ENCODE measurements around the gene OXSM. TPM values are rescaled to one million over a fixed set of nuclear protein-coding genes. Genes with fewer than 3 reads are reported as not detected.

The OXSM gene
- total RNA-seq, 1 experiment from 2014 or later, result 6.6 TPM

DNA sequence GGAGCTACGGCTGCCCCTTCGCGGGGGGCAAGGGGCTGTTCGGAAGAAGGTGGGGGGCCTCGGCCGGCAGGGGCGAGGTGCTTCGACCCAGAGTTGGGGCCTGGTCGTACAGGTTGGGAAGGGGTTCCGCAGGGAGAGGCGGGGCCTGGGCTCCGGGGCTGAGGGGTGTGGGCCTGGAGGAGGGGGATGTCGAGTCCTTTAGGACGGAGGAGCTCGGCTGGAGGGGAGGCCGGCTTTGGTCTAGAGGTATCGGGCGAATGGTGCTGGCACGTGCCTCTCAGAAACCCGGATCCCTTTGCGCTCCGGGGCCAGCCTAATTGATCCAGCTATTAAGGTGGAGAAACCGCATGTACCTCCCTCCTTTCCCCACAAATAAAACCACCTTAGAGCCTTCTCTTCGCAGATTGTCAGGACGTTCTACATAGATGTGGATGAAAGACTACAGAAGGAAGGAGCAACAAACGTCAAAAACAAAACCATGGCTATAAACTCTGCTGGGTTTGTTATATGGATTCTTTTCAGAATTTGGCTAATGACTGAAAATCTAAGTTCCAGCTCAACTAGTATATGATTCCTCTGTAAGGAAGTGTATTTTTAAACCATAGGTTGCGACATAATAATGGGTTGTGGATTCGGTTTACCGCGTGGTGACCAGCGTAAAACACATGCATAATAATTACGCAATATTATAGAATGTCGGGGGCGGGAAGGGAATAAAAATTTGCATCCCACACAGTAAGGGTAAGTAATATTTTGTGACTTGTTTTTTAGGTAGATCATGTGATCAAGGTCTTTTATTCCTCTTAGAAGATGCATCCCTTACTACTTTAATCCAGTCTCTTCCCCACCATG lies 6.0 kb upstream of the OXSM start:
- DNase-seq, result no peak
- no peaks in the 10 kb centered on the region for H3K36me3 ChIP-seq (replicated peaks; ENCODE audit: control insufficient read depth, insufficient read depth, low read length)

DNA sequence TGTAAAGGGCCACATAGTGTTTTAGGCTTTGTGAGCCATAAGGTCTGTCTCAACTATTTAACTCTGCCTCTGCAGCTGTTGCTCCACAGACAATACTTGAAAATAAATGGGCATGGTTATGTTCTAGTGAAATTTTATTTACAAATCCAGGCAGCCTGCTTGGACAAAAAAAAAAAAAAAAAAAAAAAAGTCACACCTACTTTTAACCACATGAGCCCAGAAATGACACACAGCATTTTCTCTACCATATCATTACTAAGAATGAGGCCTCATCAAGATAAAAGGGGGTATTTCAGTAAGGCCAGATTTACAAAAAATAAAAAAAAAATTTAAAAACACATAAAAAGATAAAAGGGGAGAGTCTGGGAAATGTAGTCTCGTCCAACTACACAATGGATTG lies 4.9 kb upstream of the OXSM start:
- no peak overlapping the region for H3K4me3 ChIP-seq (ENCODE audit: insufficient read depth, low read depth, low read length)
- H3K36me3 ChIP-seq (replicated peaks; ENCODE audit: control insufficient read depth, insufficient read depth, low read length), result no peaks in the 10 kb centered on the region
- no peaks in the 10 kb centered on the region for H3K27me3 ChIP-seq (ENCODE audit: control insufficient read depth, insufficient read depth, low read length)
- DNase-seq, result no peak

More for the DNA sequence above, 6.0 kb upstream of the OXSM start:
- Histone ChIP-seq H3K27me3 (ENCODE audit: control insufficient read depth, insufficient read depth, low read length) (no peaks in the 10 kb centered on the region), H3K4me3 (ENCODE audit: insufficient read depth, low read depth, low read length) (peak overlapping the region; percentile 52)

DNA sequence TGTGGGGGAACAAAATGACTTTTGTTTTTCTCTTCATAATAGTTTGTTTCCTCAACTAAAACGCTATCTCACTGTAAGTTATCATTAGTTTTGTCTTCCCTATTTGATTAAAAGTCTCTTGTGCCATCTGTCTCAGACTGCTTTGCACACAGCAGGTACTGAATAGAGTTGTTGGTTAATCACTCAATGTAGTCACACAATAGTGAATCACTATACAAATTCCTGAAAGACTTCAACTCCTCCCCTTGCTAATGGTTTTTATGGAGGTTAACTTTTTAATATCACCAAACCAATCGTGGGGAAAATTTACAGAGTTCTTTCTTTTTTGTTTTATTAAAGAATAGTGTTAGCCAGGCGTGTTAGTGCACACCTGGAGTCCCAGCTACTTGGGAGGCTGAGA lies 4.1 kb upstream of the OXSM start:
- Histone ChIP-seq H3K36me3 (replicated peaks; ENCODE audit: control insufficient read depth, insufficient read depth, low read length) (no peaks in the 10 kb centered on the region), H3K27me3 (ENCODE audit: control insufficient read depth, insufficient read depth, low read length) (no peaks in the 10 kb centered on the region), H3K4me3 (ENCODE audit: insufficient read depth, low read depth, low read length) (no peak overlapping the region)
- DNase-seq, result no peak

DNA sequence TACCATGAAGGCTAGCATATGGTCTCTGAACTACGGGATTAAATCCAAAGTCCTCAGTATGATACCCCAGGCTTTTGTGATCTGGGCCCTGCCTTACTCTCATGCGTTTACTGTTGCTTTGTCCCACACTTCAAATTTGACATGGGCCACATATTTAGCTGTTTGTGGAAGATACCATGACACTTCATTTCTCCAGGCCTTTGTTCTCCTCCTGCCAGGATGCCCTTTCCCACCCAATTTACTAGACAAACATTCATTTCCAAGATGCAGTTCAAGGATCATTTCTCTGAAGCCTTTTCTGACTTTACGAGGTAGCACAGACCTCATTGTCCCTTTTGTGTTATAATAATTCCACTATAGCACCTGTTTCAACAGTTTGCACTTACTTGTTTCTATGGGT lies 2.2 kb upstream of the OXSM start:
- H3K4me3 ChIP-seq (ENCODE audit: insufficient read depth, low read depth, low read length), result no peak overlapping the region
- no peak for DNase-seq
- no peaks in the 10 kb centered on the region for H3K27me3 ChIP-seq (ENCODE audit: control insufficient read depth, insufficient read depth, low read length)
- H3K36me3 ChIP-seq (replicated peaks; ENCODE audit: control insufficient read depth, insufficient read depth, low read length), result no peaks in the 10 kb centered on the region; the same call in 1 of the 2 replicates

DNA sequence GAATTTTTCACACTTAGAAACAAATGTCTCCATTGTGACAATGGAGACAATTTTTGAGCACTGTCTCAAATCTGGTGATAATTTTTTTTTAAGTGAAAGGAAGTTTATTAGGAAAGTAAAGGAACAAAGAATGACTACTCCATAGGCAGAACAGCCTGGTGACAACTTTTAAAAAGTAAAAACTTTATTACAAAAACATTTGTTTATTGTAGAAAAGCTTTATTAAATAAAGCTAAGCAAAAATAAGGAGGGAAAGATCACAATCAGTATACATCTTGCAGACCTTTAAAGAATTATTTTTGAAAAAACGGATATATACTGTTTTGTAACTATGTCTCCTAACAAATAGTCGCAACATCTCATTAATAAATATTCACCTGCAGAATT lies 688 bp upstream of the OXSM start:
- no peaks in the 10 kb centered on the region for H3K27me3 ChIP-seq (ENCODE audit: control insufficient read depth, insufficient read depth, low read length)
- no peak for DNase-seq

DNA sequence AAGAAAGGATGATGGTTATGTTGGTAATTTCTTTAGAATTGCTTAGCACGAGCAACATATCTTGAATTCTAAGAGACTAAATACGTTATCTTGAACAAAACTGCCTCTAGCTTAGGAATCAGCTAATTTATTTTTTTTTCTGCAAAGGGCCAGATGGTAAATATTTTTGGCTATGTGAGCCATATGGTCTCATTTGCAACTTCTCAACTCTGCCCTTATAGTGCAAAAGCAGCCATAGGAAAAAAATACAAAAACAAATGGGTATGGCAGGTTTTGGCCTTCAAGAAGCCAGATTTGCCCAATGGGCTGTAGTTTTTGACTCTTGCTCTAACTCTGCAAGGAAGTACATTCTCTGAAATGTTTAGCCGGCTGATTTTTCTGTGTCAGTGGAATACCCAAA lies 11.9 kb downstream of the OXSM start:
- Histone ChIP-seq H3K36me3 (replicated peaks; ENCODE audit: control insufficient read depth, insufficient read depth, low read length) (no peaks in the 10 kb centered on the region), H3K4me3 (ENCODE audit: insufficient read depth, low read depth, low read length) (no peak overlapping the region), H3K27me3 (ENCODE audit: control insufficient read depth, insufficient read depth, low read length) (no peaks in the 10 kb centered on the region)
- DNase-seq, result no peak

More for the DNA sequence above, 688 bp upstream of the OXSM start:
- Histone ChIP-seq H3K4me3 (ENCODE audit: insufficient read depth, low read depth, low read length) (peak overlapping the region; percentile 57), H3K36me3 (replicated peaks; ENCODE audit: control insufficient read depth, insufficient read depth, low read length) (no peaks in the 10 kb centered on the region; the same call in 1 of the 2 replicates)

DNA sequence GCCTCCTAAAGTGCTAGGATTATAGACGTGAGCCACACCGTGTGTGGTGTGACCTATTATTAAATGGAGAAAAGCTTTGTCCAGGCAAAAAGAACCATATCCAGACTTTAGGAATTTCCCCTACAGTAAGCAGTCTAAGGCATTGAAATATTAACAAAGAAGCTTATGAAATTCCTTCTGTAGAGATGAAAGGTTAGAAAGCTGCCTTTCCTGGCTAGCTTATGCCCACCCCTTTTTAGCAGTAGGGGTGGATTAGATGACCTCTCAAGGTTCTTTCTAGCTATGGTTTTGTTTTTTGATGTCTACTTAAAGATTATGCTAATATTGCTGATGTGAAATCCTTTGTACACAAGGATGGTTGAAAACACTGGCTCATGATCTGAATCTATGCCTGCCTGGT lies 13.9 kb downstream of the OXSM start:
- Histone ChIP-seq H3K36me3 (replicated peaks; ENCODE audit: control insufficient read depth, insufficient read depth, low read length) (no peaks in the 10 kb centered on the region), H3K4me3 (ENCODE audit: insufficient read depth, low read depth, low read length) (no peak overlapping the region)
- DNase-seq, result no peak

DNA sequence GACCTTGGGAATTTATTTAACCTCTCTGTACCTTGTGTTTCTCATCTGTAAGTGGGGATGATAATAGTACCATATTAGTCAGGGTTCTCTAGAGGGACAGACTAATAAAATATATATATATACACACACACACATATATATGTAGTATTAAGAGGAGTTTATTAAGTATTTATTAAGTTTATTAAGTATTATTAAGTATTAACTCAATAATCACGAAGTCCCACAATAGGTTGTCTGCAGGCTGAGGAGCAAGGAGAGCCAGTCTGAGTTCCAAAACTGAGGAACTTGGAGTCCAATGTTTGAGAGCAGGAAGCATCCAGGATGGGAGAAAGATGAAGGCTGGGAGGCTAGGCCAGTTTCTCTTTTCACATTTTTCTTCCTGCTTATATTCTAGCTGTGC lies 14.8 kb downstream of the OXSM start:
- H3K36me3 ChIP-seq (replicated peaks; ENCODE audit: control insufficient read depth, insufficient read depth, low read length), result no peaks in the 10 kb centered on the region
- H3K4me3 ChIP-seq (ENCODE audit: insufficient read depth, low read depth, low read length), result no peak overlapping the region
- no peaks in the 10 kb centered on the region for H3K27me3 ChIP-seq (ENCODE audit: control insufficient read depth, insufficient read depth, low read length)
- DNase-seq, result no peak

More for the DNA sequence above, 13.9 kb downstream of the OXSM start:
- no peaks in the 10 kb centered on the region for H3K27me3 ChIP-seq (ENCODE audit: control insufficient read depth, insufficient read depth, low read length)

DNA sequence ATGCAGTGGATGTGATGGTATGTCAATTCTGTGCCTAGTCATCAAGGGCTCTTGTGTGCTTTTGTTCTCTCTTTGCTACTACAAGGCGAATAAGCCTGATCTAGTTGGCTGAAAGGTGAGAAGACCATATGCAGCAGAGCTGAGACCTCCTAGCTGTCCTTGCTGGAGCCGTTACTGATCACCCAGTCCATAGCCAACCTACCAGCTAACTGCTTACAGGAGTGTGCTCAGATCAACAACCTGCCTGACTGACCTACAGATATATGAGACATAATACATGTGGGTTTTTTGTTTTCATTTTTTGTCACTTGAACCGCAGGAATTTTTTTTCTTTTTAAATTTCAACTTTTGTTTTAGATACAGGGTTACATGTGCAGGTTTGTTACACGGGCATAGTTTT lies 22.8 kb downstream of the OXSM start:
- no peaks in the 10 kb centered on the region for H3K27me3 ChIP-seq (ENCODE audit: control insufficient read depth, insufficient read depth, low read length)
- DNase-seq, result no peak
- no peak overlapping the region for H3K4me3 ChIP-seq (ENCODE audit: insufficient read depth, low read depth, low read length)
- H3K36me3 ChIP-seq (replicated peaks; ENCODE audit: control insufficient read depth, insufficient read depth, low read length), result no peaks in the 10 kb centered on the region

DNA sequence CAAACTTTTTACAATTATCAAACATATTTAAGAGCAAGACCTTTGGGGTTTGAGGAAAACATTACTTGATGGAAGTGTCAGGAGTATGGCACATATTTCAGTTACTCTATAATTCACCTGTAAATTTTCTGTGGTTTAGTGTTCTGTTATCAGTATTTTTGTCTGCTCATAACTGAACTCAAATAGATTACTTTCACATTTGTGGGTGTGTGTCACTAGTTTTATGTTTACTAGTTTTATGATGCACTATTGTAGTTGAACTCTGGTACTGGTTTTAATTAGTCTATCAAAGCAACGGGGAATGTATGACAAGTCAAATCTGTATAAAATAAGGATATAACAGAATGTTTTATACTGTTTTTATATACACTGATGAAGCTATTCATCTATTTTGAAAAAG lies 27.2 kb downstream of the OXSM start:
- H3K27me3 ChIP-seq (ENCODE audit: control insufficient read depth, insufficient read depth, low read length), result no peaks in the 10 kb centered on the region
- no peak for DNase-seq
- H3K36me3 ChIP-seq (replicated peaks; ENCODE audit: control insufficient read depth, insufficient read depth, low read length), result no peaks in the 10 kb centered on the region
- H3K4me3 ChIP-seq (ENCODE audit: insufficient read depth, low read depth, low read length), result no peak overlapping the region

DNA sequence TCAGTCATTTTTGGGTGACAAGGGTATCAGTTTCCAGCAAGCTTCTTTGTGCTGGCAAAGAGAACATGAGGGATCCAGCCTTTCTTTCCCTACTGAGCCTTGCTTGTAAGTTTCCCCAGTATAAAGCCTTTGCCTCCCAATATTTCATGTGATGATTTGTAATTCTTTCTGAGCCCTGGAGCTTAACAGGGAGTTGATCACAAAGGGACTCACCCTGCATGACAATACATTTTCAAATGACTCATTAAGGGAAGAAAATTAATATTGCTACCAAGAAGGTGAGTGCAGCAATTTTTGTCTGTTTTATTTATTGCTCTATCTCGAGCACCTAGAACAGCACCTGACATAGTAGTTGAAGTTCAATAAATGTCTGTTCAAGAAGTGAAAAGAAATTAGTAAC lies 27.7 kb downstream of the OXSM start:
- Histone ChIP-seq H3K27me3 (ENCODE audit: control insufficient read depth, insufficient read depth, low read length) (no peaks in the 10 kb centered on the region), H3K36me3 (replicated peaks; ENCODE audit: control insufficient read depth, insufficient read depth, low read length) (no peaks in the 10 kb centered on the region)
- no peak for DNase-seq

DNA sequence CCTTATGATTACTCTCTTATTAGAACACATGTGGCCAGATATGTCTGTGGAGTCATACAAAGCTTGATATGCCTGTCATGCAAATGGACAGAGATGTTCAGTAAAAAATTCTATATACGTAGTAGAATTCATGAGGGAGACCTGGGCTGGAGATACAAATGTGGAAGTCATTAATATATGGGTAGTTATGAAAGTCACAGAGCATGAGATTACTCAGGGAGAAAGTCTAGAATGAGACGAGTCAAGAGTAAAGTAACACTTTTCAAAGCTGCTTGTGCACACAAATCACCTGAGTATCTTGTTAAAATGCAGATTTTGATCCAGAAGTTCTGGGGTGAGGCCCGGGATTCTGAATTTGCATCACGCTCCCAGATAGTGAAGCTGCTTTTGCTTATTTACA lies 28.4 kb downstream of the OXSM start:
- DNase-seq, result no peak
- Histone ChIP-seq H3K4me3 (ENCODE audit: insufficient read depth, low read depth, low read length) (no peak overlapping the region), H3K27me3 (ENCODE audit: control insufficient read depth, insufficient read depth, low read length) (no peaks in the 10 kb centered on the region), H3K36me3 (replicated peaks; ENCODE audit: control insufficient read depth, insufficient read depth, low read length) (no peaks in the 10 kb centered on the region)

More for the DNA sequence above, 27.7 kb downstream of the OXSM start:
- no peak overlapping the region for H3K4me3 ChIP-seq (ENCODE audit: insufficient read depth, low read depth, low read length)

DNA sequence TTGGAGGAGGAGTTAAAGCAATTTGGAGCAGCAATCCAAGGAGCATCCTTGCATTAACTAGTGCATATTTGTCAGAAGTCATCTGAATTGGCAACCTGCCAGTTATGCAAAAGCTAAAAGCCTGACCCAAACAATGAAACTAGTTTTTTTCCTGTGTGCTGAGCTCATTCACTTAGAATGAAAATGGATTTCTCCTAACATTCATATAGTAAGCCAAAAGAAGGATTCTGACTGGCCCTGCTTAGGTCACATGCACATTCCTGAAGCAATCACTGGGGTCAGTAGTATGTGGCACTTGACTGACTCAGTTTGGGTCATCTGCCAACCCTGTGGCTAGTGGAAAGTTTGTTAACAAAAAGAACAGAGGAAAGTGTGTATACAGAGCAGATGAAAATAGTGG lies 30.5 kb downstream of the OXSM start:
- Histone ChIP-seq H3K4me3 (ENCODE audit: insufficient read depth, low read depth, low read length) (no peak overlapping the region), H3K27me3 (ENCODE audit: control insufficient read depth, insufficient read depth, low read length) (no peaks in the 10 kb centered on the region), H3K36me3 (replicated peaks; ENCODE audit: control insufficient read depth, insufficient read depth, low read length) (no peaks in the 10 kb centered on the region)
- peak; percentile 4 for DNase-seq

DNA sequence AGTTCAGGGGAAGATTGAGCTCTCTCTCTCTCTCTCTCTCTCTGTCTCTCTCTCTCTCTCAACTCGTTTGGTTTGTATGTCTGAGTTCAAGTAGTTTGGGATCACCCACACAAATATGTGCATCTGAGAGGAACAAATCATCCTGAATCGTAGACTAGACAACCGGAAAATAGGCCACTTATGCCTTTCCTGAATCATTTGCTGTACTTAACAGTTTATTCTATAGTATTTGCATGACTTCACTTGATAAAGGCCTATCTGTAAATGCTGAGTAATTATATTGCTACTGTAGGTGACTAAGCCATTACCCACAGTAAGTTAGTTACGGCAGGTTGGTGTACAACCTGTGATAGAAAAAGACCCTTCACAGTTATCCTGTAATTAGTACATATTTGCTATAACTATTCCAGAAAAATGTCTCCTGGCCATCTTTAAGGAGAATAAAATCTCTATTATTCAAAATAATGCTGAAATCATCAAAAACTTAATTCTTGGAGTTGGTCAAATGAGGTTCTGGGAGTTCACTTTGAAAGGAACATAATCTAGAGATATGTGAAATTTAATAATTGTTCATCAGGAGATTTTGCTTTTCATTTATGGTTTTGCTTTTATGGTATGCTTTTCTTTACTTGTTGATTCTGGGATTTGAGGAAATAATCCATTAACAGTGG lies 31.1 kb downstream of the OXSM start:
- no peak overlapping the region for H3K4me3 ChIP-seq (ENCODE audit: insufficient read depth, low read depth, low read length)
- no peaks in the 10 kb centered on the region for H3K27me3 ChIP-seq (ENCODE audit: control insufficient read depth, insufficient read depth, low read length)

More for the DNA sequence above, 31.1 kb downstream of the OXSM start:
- no peaks in the 10 kb centered on the region for H3K36me3 ChIP-seq (replicated peaks; ENCODE audit: control insufficient read depth, insufficient read depth, low read length)
- no peak for DNase-seq

Measured in H7 (cell line).